ENCODE measurements around the gene PLEKHA8.
"Not testable (repeated sequence)": the region's sequence is repeated elsewhere in the genome, so short reads cannot be mapped to it uniquely, and the experiment has no call there.

PLEKHA8 gene

GRCh38 chr7:30093420-30093952 lies 65.3 kb downstream of the PLEKHA8 start:
- FAIRE-seq, result no peak
- DNase-seq (ENCODE audit: insufficient read length, low spot score), result no peak

- not testable (repeated sequence) for FAIRE-seq; DNase-seq (ENCODE audit: insufficient read length, low spot score)
Measured at GRCh38 chr7:30098599-30098998, 70.4 kb downstream of the PLEKHA8 start.

GRCh38 chr7:30102281-30102680 lies 74.1 kb downstream of the PLEKHA8 start:
- DNase-seq (ENCODE audit: insufficient read length, low spot score), result no peak
- no peak for FAIRE-seq

GRCh38 chr7:30104157-30104556 lies 75.9 kb downstream of the PLEKHA8 start:
- DNase-seq (ENCODE audit: insufficient read length, low spot score) (no peak), FAIRE-seq (no peak)

DNA sequence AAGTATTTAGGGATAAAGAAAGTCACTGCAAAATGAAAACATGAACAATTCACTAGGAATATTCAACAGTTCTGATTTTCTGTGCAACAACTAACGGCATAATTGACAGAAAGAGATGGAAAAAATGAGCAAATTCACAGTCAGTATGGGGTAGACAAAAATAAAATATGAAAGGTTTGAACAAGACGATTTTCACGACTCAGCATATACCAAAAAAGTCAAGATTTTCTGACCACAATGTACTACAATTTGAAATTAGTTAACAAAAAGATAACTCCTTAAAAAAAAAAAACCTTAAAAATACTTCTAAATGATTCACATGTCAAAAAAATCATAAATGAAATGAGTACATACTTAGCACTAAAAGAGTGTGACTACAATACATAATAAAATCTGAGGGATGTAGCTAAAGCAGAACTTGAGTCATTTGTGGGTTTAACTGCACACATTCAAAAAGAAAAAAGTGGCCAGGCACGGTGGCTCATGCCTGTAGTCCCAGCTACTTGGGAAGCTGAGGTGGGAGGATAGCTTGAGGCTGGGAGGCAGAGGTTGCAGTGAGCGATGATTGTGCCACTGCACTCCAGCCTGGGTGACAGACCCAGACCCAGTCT lies 84.0 kb downstream of the PLEKHA8 start:
- no peak for DNase-seq (ENCODE audit: insufficient read length, low spot score)
- FAIRE-seq, result no peak

GRCh38 chr7:30113144-30113543 lies 84.9 kb downstream of the PLEKHA8 start:
- FAIRE-seq (no peak), DNase-seq (ENCODE audit: insufficient read length, low spot score) (no peak)

GRCh38 chr7:30114536-30115238 lies 86.5 kb downstream of the PLEKHA8 start:
- DNase-seq (ENCODE audit: insufficient read length, low spot score) (no peak), FAIRE-seq (no peak)

DNA sequence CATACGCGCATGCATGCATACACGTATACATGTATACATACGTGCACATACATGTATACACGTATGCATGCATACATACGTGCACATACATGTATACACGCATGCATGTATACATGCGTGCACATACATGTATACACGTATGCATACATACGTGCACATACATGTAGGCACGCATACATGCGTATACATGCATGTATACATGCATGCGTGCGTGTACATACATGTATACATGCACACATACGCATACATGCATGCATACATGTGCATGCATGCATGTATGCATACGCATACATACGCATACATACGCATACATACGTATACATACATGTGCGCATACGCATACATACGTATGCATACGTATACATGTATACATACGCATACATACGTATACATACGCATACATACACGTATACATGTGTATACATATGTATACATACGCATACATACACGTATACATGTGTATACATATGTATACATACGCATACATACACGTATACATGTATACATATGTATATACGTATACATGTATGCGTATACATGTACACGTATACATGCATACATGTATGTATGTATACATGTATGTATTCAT lies 87.6 kb downstream of the PLEKHA8 start:
- FAIRE-seq, result no peak

GRCh38 chr7:30116771-30117170 lies 88.6 kb downstream of the PLEKHA8 start:
- no peak for DNase-seq (ENCODE audit: insufficient read length, low spot score)
- no peak for FAIRE-seq

More for the DNA sequence above, 87.6 kb downstream of the PLEKHA8 start:
- DNase-seq (ENCODE audit: insufficient read length, low spot score), result no peak

- DNase-seq (ENCODE audit: insufficient read length, low spot score), result no peak
- FAIRE-seq, result no peak
Measured at GRCh38 chr7:30117896-30118295, 89.7 kb downstream of the PLEKHA8 start.

DNA sequence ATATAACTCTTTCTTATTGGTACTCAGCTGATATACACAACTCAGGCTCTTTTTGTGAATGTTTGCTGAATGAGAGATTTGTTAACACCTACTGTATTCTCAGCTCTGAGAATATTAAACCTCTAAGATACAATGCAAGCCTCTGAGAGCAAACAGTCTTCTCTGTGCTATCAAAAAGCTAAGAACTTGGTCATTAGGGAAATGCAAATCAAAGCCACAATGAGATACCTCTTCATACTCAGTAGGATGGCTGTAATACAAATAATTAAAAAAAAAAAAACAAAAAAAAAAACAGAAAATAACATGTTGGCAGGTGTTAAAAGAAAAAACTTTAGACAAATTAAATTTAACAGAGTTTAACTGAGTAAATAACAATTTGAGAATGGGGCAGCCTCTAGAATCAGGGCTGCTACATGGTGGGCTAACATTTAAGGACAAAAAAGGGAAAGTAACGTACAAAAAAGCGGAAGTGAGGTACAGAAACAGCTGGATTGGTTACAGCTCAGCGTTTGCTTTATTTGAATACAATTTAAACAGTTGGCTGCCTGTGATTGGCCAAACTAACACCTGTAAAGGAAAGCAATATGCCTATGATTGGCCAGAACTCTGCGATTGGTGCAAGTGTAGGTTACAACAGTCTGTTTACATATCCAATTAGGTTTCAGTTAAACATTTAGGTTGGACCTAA lies 91.8 kb downstream of the PLEKHA8 start:
- DNase-seq (ENCODE audit: insufficient read length, low spot score) (no peak), FAIRE-seq (no peak)

DNA sequence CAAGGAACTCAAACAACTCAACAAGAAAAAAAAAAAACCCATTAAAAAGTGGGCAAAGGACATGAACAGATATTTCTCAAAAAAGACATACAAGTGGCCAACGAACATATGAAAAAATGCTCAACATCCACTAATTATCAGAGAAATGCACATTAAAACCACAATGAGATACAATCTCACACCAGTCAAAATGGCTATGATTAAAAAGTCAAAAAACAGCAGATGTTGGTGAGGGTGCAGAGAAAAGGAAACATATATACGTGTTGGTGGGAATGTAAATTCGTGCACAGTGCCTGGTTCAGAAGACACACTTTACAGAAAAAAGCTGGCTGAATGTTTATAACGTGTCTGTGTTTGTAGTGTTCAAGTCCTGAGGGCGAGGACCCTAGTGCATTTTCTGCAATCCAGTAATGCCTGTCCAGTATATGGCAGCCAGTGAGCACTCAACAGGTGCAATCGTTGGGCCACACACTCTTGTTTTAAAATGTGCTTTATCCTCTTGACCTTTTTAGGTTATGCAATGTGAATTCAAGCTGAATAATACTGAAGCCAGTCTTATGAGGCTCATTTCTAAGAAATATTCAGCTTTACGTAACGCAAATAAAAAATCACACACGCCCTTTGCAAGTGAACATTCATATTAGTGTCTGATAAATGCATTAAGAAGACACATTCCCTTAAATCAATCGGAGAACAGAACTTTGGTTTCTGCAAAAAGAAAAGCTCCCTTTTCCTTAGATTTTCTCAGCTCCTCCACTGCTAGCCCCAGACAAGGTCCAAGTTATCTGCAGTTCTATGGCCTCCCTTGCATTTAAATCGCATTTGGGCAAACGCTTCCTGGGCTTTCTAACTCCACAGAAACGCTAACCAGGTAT lies 105.8 kb downstream of the PLEKHA8 start:
- FAIRE-seq, result peak; percentile 26
- no peak for DNase-seq (ENCODE audit: insufficient read length, low spot score)

GRCh38 chr7:30134611-30135300 lies 106.5 kb downstream of the PLEKHA8 start, which contains the start of gene MTURN:
Gene MTURN, plus strand, starts transcription at chr7:30134986. Its CDS starts 151 bp downstream, at chr7:30135137.
- DNase-seq (ENCODE audit: insufficient read length, low spot score) (peak; percentile 97), FAIRE-seq (peak; percentile 28)

DNA sequence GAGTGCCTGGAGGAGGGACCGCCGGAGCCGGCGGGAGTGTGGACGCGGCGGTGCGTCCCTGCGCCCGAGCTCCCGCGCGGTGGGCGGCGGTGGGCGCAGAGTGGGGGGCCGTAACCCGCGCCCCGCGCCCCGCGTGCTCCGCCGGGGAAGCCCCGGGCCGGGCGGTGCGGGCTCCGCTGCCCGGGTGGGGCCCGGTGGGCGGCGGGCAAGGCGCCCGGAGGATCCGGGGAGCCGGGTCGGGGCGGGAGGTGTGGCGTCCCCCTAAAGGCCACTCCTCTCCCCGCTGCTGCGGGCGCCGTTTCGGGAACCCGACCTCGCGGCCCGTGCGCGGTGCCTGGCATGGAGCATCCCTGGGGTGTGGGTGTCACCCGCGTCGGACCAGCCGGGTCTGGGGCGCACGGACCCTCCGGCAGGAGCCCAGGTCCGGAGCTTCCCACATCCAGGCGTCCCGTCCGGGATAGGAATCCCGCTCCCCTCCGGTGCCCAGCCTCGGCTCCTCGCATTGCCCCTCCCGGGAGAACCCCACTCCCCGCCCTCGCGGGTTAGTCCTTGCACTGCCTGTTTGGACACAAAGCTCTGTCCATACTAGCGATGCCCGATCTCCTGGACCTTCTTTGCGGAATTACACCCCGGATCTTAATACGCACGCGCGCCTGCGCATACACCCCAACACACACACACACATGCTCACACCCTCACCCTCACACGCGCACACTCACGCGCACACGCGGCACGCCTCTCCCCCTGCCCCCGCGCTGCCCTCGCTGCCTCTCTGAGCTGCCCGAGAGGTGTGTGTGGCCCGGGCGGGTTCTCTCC lies 107.3 kb downstream of the PLEKHA8 start:
- FAIRE-seq (no peak), DNase-seq (ENCODE audit: insufficient read length, low spot score) (peak; percentile 36)

DNA sequence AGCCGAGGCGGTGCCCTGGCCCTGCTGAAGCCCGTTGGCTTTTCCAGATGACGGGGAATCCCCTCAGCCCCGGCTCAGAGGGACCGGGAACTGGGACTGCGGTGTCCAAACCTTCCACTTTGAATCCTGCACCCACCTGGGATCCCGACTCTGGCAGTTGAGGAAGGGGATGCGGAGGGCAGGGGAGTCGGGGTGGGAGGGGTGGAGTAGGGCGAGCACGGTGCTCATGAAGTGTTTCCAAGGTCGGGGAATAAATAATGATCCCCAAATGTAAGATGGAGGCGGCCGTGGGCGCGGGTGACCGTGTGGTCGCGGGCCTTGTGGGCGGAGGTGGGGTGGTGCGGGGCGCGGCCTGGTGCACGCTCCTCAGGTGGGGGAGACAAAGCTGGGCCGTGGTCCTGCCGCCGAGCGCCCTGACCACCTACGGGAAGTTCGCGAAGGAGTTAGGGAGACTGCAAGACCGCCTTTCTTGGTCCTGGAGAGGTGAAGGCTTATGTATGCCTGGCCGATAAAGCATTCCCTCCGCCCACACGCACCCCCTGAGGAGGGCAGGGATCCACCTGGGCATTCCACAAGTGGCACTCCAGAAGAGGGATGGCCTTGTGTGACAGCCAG lies 108.0 kb downstream of the PLEKHA8 start:
- FAIRE-seq (no peak), DNase-seq (ENCODE audit: insufficient read length, low spot score) (no peak)

GRCh38 chr7:30136743-30137485 lies 108.7 kb downstream of the PLEKHA8 start:
- FAIRE-seq, result no peak
- no peak for DNase-seq (ENCODE audit: insufficient read length, low spot score)

- FAIRE-seq (no peak), DNase-seq (ENCODE audit: insufficient read length, low spot score) (no peak)
Measured at GRCh38 chr7:30139836-30140384, 111.7 kb downstream of the PLEKHA8 start.
